RWPE2 (cell line): ENCODE data around the gene EIF5.

ENCODE experiments used
- ATAC-seq: fragments of 200-7000 bp; cut with Tn5 transposase; 3 replicates; pipeline ENCODE4 v1.9.1; 2021; ENCODE audit warnings: low read depth
- DNase-seq: peaks from one replicate; pipeline ENCODE4 v3.0.0-alpha.2; 2020; ENCODE audit warnings: low spot score
- H3K27ac ChIP-seq: fragments of 450-650 bp; 2 replicates; pipeline ENCODE4 v1.5.1; 2017; ENCODE audit warnings: mild to moderate bottlenecking; ENCODE audit not compliant: poor library complexity, severe bottlenecking
- H3K27me3 ChIP-seq: fragments of 250-450 bp; sonication (Bioruptor Pico); 2 replicates; pipeline ENCODE4 v1.5.1; 2021; ENCODE audit warnings: mild to moderate bottlenecking, moderate library complexity; ENCODE audit not compliant: insufficient read depth, poor library complexity, severe bottlenecking
- H3K36me3 ChIP-seq: fragments of 250-450 bp; sonication (Bioruptor Pico); 2 replicates; pipeline ENCODE4 v1.5.1; 2020; ENCODE audit warnings: low read depth, mild to moderate bottlenecking, moderate library complexity
- H3K4me1 ChIP-seq: fragments of 250-450 bp; sonication (Bioruptor Pico); 2 replicates; pipeline ENCODE4 v1.5.1; 2021; ENCODE audit warnings: mild to moderate bottlenecking, moderate library complexity; ENCODE audit not compliant: insufficient read depth, poor library complexity, severe bottlenecking
- H3K4me3 ChIP-seq: fragments of 250-450 bp; sonication (Bioruptor Pico); 2 replicates; pipeline ENCODE4 v1.5.1; 2021; ENCODE audit warnings: mild to moderate bottlenecking, moderate library complexity; ENCODE audit not compliant: severe bottlenecking
- H3K9me3 ChIP-seq: fragments of 250-450 bp; sonication (Bioruptor Pico); 2 replicates; pipeline ENCODE4 v1.5.1; 2021; ENCODE audit warnings: mild to moderate bottlenecking, moderate library complexity; ENCODE audit not compliant: severe bottlenecking
- CTCF ChIP-seq: fragments of 450-650 bp; IDR thresholded peaks from one replicate; pipeline ENCODE4 v1.5.1; 2017; ENCODE audit warnings: mild to moderate bottlenecking, moderate library complexity; ENCODE audit not compliant: poor library complexity, severe bottlenecking

Gene EIF5

GRCh38 chr14:103310576-103311095 lies 23.4 kb upstream of the EIF5 start:
- no peak for TF ChIP-seq CTCF
- Histone ChIP-seq H3K27ac (no peak overlapping the region), H3K36me3 (no peaks in the 10 kb centered on the region), H3K9me3 (peaks cover 4% of the 10 kb centered on the region), H3K4me3 (no peak overlapping the region), H3K27me3 (no peaks in the 10 kb centered on the region), H3K4me1 (peaks cover 6% of the 10 kb centered on the region)
- DNase-seq: peak; percentile 42
- ATAC-seq: no peak

GRCh38 chr14:103311171-103311997 lies 22.7 kb upstream of the EIF5 start:
- no peaks in the 10 kb centered on the region for H3K36me3 ChIP-seq
- no peak overlapping the region for H3K4me3 ChIP-seq
- H3K4me1 ChIP-seq: peaks cover 6% of the 10 kb centered on the region
- peaks cover 4% of the 10 kb centered on the region for H3K9me3 ChIP-seq
- no peaks in the 10 kb centered on the region for H3K27me3 ChIP-seq
- no peak for TF ChIP-seq CTCF
- no peak for ATAC-seq
- no peak overlapping the region for H3K27ac ChIP-seq
- peak; percentile 61 for DNase-seq

GRCh38 chr14:103312006-103312635 lies 21.9 kb upstream of the EIF5 start:
- TF ChIP-seq CTCF: no peak
- Histone ChIP-seq H3K9me3 (no peaks in the 10 kb centered on the region), H3K27me3 (no peaks in the 10 kb centered on the region), H3K36me3 (no peaks in the 10 kb centered on the region), H3K4me1 (peaks cover 6% of the 10 kb centered on the region), H3K4me3 (no peak overlapping the region), H3K27ac (no peak overlapping the region)
- ATAC-seq (no peak), DNase-seq (peak; percentile 66)

GRCh38 chr14:103313704-103314103 lies 20.3 kb upstream of the EIF5 start:
- Histone ChIP-seq H3K27me3 (no peaks in the 10 kb centered on the region), H3K9me3 (no peaks in the 10 kb centered on the region), H3K36me3 (no peaks in the 10 kb centered on the region), H3K4me3 (no peak overlapping the region), H3K27ac (no peak overlapping the region), H3K4me1 (peaks cover 6% of the 10 kb centered on the region)
- ATAC-seq: no peak
- TF ChIP-seq CTCF: no peak
- no peak for DNase-seq
